AG04449 (cell line): Measurements from ENCODE around the gene CDC23.

Experiments used
- CTCF ChIA-PET: fragments of 350-600 bp; formaldehyde crosslinking; extraction: SDS; loops from one replicate; lab custom pipeline; 2021; ENCODE audit warnings: antibody characterized with exemption; lab: Yijun Ruan, JAX
- POLR2A ChIA-PET: fragments of 400-600, 350-600 bp; formaldehyde crosslinking; extraction: SDS; loops from one replicate; lab custom pipeline; 2020; ENCODE audit warnings: antibody characterized with exemption, inconsistent platforms; lab: Yijun Ruan, JAX
- DNase-seq: peaks from one replicate; pipeline ENCODE4 v3.0.0-alpha.2; 2010; ENCODE audit warnings: low read depth, low spot score
- H3K4me3 ChIP-seq: 2 replicates; pipeline ENCODE4 v1.5.1; 2011; ENCODE audit warnings: low read depth, mild to moderate bottlenecking, control low read depth, low read length
- TF ChIP-seq, protein P1 (sequence below): IDR thresholded peaks from one replicate; pipeline ENCODE4 v1.5.1; 2011; ENCODE audit warnings: mild to moderate bottlenecking, moderate library complexity, low read length, control low read depth, inconsistent platforms; ENCODE audit not compliant: insufficient read depth; ENCODE audit errors: missing control alignments

CDC23 gene

DNA sequence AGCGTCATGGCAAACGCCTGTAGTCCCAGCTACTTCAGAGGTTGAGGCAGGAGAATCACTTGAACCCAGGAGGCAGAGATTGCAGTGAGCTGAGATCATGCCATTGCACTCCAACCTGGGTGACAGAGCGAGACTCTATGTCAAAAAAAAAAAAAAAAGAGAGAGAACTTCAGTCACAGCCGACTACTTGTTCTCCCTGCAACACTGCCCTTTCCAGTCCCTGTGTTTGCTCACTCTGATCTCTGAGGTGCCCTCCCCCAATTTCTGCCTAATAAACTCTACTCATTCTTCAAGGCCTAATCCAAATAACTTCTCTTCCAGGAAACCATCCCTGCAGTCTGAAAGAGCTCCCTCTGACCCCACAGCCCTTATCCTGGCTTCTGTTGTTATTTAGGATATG, 33.2 kb upstream of the CDC23 start:
- ChIA-PET POLR2A (no interaction called here), CTCF (no interaction called here)
- TF ChIP-seq, protein P1, sequence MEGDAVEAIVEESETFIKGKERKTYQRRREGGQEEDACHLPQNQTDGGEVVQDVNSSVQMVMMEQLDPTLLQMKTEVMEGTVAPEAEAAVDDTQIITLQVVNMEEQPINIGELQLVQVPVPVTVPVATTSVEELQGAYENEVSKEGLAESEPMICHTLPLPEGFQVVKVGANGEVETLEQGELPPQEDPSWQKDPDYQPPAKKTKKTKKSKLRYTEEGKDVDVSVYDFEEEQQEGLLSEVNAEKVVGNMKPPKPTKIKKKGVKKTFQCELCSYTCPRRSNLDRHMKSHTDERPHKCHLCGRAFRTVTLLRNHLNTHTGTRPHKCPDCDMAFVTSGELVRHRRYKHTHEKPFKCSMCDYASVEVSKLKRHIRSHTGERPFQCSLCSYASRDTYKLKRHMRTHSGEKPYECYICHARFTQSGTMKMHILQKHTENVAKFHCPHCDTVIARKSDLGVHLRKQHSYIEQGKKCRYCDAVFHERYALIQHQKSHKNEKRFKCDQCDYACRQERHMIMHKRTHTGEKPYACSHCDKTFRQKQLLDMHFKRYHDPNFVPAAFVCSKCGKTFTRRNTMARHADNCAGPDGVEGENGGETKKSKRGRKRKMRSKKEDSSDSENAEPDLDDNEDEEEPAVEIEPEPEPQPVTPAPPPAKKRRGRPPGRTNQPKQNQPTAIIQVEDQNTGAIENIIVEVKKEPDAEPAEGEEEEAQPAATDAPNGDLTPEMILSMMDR = no peak
- H3K4me3 ChIP-seq = no peak overlapping the region
- no peak for DNase-seq

DNA sequence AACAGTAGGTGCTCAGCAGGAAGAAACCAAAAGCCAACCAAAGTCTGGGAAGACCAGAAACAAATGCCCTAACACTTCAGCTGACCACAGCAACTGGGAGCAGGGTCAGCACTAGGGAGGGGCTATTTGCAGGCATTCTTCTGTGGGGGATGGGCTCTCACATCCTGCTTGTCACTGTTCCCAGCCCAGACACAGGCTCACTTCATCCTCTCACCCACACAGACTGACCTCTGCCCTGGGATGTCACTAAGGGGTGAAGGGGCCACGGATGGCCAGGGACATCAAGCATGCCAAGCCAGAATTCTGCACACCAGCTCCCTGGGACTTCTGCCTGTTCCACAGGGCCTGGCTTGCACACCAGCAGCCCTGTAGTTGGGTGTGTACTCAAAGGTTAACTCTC, 32.6 kb upstream of the CDC23 start:
- CTCF ChIA-PET = interaction anchor here (6.2 kb wide), 1 partner anchor 22 kb away, joined by 52 read pairs; no protein-coding TSS in a partner anchor
- TF ChIP-seq, protein P1 = no peak
- H3K4me3 ChIP-seq = no peak overlapping the region
- POLR2A ChIA-PET = no interaction called here
- no peak for DNase-seq

DNA sequence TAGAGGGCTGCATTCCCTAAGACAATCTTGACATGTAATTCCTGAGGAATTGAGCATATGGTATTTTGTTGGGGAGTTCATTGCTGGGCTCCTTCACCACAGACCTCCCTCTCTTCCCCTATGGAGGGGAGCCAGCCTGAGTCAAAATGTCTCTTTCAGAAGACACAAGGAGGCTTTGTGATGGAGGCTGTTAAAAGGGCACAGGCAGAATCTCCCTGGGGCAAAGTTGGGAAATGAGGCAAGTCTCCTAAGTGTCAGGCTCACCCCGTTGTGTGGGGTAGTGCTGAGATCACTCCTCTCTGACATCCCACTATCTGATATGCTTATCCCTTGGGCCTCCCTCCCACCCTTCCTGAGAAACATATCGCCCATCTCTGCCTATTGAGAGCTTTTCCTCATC, 30.7 kb upstream of the CDC23 start:
- TF ChIP-seq, protein P1 = no peak
- no peak for DNase-seq
- H3K4me3 ChIP-seq = no peak overlapping the region
- POLR2A ChIA-PET = no interaction called here
- CTCF ChIA-PET = interaction anchor here (6.2 kb wide), 1 partner anchor 20 kb away, joined by 52 read pairs; no protein-coding TSS in a partner anchor

DNA sequence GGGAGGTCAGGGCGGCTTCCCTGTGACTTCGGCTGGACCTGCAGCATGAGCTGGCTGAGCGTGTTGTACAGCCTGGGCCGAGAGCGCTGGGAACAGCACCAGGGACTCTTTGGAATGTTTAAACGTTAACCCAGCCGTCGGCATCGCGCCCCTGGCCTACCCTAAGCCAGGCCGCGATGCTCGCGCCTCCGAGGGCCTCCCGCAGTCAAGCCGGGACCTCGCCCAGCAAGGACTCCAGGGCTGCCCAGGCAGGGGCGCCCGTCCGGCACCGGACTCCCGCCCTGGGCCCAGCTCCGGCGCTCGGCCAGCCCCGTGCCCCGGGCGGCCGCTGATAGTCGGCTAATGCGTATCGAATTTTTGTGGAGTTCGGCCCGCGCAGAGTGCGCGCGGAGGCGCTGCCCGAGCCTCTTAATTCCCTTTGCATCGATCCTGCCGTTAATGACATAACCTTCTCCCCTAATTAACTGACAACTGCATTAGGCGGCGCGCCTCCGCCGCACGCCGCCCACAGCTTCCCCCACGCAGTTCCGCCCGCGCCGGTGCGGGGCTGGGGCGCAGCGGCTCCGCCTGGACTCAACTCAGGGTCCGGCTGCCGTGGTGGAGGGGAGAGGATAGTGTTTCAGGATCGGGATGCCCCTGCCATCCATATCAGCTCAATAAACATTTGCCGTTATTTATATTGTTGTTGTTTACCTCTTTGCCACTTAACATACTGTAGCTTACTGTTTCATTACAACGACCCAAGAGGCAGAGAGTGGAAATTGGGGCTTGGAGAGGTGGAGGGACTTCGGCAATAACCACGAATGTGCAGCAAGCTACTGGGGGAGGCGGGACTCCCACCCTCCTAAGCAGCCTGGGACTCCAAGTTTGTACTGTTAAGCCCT, 28.8 kb upstream of the CDC23 start:
- CTCF ChIA-PET = interaction anchor here (1.5 to 6.2 kb wide), 2 partner anchors 18 to 41 kb away, joined by 4 to 52 read pairs; no protein-coding TSS in a partner anchor
- H3K4me3 ChIP-seq = peak overlapping the region; percentile 44
- TF ChIP-seq, protein P1 = no peak
- no peak for DNase-seq
- POLR2A ChIA-PET = interaction anchor here (1.0 to 1.4 kb wide), 2 partner anchors 9 to 29 kb away, joined by 3 read pairs; partner anchors contain the start of gene CDC23

DNA sequence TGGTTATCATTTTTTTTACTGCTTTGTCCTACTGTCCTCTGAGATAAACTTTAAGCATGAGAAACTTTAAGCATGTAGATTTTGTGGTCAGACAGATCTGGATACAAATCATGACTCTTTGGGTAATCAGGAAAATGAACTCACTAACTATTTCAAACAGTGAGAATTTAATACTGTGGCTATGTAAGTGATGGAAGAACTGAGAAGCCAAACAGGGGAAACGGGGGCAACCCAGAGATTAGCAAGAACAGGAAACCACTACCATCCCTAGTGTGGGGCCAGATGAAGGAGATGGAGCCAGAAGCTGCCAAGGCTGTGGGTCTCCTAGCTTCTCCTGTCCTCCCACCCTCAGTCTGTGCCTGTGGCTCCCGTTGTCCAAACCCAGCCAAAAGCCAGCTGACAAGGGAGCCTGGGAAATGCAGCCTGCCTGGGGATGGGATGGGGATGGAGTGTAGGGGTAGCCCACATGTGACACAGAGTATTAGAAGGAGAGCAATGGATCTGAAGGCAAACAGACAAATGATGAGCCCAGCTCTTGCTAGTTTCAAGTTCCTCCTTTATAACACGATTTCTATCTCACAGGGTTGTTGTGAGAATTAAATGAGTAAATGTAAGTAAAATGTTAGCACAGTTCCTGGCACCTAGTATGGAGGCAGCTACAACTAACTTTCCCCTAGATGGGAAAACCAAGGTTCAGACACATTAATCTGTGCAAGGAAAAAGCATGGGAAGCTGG, 27.7 kb upstream of the CDC23 start:
- CTCF ChIA-PET = interaction anchor here (1.0 to 6.2 kb wide), 2 partner anchors 9 to 17 kb away, joined by 3 to 52 read pairs; no protein-coding TSS in a partner anchor
- POLR2A ChIA-PET = interaction anchor here (0.6 to 1.0 kb wide), 2 partner anchors 10 to 28 kb away, joined by 3 read pairs; partner anchors contain the start of gene CDC23
- H3K4me3 ChIP-seq = no peak overlapping the region
- no peak for DNase-seq
- TF ChIP-seq, protein P1 = no peak

DNA sequence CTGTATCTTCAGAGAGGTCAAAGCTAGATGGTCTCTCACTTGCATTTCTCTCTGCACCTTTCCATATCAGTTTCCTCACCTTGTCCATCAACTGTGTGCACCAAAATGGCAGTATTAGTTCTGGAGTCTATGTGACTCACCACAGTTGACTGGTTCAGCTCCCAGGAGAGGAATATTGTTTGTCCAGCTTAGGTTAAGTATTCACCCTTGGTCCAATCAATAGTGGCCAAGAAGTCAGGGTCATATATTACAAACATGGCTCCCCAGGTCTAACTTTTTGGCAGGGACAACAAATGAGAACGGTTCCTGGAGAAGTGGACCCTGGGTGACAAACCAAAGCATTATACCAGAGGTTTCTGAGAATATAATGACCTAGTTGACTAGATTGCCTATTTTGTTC, 24.9 kb upstream of the CDC23 start:
- H3K4me3 ChIP-seq = no peak overlapping the region
- ChIA-PET CTCF (interaction anchor here (3.6 kb wide), 1 partner anchor 15 kb away, joined by 27 read pairs; no protein-coding TSS in a partner anchor), POLR2A (no interaction called here)
- DNase-seq = no peak
- TF ChIP-seq, protein P1 = no peak
